ENCODE measurements around the gene SIGLEC8. TPM values are rescaled to one million over a fixed set of nuclear protein-coding genes. Genes with fewer than 3 reads are reported as not detected.

Gene SIGLEC8
- total and polyA plus RNA-seq, 10 of the 15 experiments (the other 5 are each of a cell fraction or from before 2014, with no cell fraction given): not detected

DNA sequence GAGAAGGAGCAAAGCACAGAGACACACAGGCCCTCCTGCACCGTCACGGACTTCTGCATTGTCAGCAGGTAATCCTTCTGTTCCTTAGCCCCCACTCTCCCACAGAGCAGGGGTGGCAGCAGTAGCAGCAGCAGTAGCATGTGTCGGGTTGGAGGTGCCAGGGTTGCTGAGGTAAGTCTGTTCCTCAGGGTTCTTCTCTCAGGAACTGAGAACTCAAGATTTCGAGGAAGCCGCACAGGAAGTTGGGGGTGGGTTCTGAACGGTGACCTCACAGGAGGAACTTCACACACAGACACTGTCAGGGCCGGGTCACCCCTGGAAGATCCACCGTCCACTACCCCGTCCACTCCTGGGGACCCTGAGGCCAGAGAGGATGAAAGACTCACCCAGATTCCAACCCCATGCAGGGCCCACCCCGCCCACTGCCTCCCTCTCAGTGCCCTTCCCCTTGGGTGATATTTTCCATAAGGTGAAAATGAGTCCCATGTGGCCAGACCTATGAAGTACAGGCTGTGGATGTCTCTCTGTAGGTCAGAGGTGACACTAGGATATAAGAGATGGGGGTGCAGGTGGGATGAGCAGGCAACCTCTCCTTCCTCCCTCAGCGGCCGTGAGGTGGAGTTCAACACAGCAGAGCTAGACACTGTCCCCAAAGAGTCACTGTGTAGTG lies 43.5 kb upstream of the SIGLEC8 start, which contains the start of gene SIGLEC12:
TSS of gene SIGLEC12 (minus strand) at position 207 of the 670 bp plus-strand sequence. CDS start at position 140, 67 bp downstream.
- H4K20me1 ChIP-seq (ENCODE audit: control insufficient read depth, insufficient read depth): no peaks in the 10 kb centered on the region
- no peaks in the 10 kb centered on the region; the same call in 2 of the 3 replicates for H3K9me3 ChIP-seq (replicated peaks; ENCODE audit: control insufficient read depth, insufficient read depth, low read length)
- H3K27ac ChIP-seq (ENCODE audit: control insufficient read depth, insufficient read depth): no peak within 1 kb of the TSS
- SMC1A ChIA-PET (ENCODE audit: uncharacterized antibody, unreplicated experiment): no interaction called here
- no TSS peak for BruUV-seq (replicated peaks)
- TF ChIP-seq, protein P1, sequence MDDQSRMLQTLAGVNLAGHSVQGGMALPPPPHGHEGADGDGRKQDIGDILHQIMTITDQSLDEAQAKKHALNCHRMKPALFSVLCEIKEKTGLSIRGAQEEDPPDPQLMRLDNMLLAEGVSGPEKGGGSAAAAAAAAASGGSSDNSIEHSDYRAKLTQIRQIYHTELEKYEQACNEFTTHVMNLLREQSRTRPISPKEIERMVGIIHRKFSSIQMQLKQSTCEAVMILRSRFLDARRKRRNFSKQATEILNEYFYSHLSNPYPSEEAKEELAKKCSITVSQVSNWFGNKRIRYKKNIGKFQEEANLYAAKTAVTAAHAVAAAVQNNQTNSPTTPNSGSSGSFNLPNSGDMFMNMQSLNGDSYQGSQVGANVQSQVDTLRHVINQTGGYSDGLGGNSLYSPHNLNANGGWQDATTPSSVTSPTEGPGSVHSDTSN (IDR thresholded peaks at IDR 0.05; ENCODE audit: insufficient replicate concordance, low read depth, low read length): no peak
- TF ChIP-seq SPI1 (IDR thresholded peaks at IDR 0.05; ENCODE audit: borderline replicate concordance, insufficient read depth, low read depth, low read length) (no peak), PML (IDR thresholded peaks at IDR 0.05; ENCODE audit: low read length) (no peak), TARDBP (IDR thresholded peaks at IDR 0.05; ENCODE audit: borderline replicate concordance) (no peak), ZZZ3 (IDR thresholded peaks at IDR 0.05; ENCODE audit: control insufficient read depth, insufficient read length, low read depth) (no peak), RB1 (IDR thresholded peaks at IDR 0.05; ENCODE audit: borderline replicate concordance) (no peak), ASH2L (IDR thresholded peaks at IDR 0.05; ENCODE audit: borderline replicate concordance, low read depth) (no peak), ATF7 (IDR thresholded peaks at IDR 0.05; ENCODE audit: low read depth) (no peak), YBX1 (IDR thresholded peaks at IDR 0.05) (no peak), POLR2AphosphoS2 (IDR thresholded peaks at IDR 0.05; ENCODE audit: low read depth, low read length) (no peak), HDAC2 (IDR thresholded peaks at IDR 0.05) (no peak), WRNIP1 (IDR thresholded peaks at IDR 0.05; ENCODE audit: borderline replicate concordance, low read depth, low read length) (no peak), CHD1 (IDR thresholded peaks at IDR 0.05; ENCODE audit: low read depth, low read length) (no peak), ESRRA (IDR thresholded peaks at IDR 0.05; ENCODE audit: low read length) (no peak)
- TF ChIP-seq, protein P2, sequence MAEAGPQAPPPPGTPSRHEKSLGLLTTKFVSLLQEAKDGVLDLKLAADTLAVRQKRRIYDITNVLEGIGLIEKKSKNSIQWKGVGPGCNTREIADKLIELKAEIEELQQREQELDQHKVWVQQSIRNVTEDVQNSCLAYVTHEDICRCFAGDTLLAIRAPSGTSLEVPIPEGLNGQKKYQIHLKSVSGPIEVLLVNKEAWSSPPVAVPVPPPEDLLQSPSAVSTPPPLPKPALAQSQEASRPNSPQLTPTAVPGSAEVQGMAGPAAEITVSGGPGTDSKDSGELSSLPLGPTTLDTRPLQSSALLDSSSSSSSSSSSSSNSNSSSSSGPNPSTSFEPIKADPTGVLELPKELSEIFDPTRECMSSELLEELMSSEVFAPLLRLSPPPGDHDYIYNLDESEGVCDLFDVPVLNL (IDR thresholded peaks at IDR 0.05; ENCODE audit: low read depth, low read length): no peak
- TF ChIP-seq, protein P3, sequence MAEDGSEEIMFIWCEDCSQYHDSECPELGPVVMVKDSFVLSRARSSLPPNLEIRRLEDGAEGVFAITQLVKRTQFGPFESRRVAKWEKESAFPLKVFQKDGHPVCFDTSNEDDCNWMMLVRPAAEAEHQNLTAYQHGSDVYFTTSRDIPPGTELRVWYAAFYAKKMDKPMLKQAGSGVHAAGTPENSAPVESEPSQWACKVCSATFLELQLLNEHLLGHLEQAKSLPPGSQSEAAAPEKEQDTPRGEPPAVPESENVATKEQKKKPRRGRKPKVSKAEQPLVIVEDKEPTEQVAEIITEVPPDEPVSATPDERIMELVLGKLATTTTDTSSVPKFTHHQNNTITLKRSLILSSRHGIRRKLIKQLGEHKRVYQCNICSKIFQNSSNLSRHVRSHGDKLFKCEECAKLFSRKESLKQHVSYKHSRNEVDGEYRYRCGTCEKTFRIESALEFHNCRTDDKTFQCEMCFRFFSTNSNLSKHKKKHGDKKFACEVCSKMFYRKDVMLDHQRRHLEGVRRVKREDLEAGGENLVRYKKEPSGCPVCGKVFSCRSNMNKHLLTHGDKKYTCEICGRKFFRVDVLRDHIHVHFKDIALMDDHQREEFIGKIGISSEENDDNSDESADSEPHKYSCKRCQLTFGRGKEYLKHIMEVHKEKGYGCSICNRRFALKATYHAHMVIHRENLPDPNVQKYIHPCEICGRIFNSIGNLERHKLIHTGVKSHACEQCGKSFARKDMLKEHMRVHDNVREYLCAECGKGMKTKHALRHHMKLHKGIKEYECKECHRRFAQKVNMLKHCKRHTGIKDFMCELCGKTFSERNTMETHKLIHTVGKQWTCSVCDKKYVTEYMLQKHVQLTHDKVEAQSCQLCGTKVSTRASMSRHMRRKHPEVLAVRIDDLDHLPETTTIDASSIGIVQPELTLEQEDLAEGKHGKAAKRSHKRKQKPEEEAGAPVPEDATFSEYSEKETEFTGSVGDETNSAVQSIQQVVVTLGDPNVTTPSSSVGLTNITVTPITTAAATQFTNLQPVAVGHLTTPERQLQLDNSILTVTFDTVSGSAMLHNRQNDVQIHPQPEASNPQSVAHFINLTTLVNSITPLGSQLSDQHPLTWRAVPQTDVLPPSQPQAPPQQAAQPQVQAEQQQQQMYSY (CRISPR knock-in tag; IDR thresholded peaks at IDR 0.05): no peak
- TF ChIP-seq, protein P4, sequence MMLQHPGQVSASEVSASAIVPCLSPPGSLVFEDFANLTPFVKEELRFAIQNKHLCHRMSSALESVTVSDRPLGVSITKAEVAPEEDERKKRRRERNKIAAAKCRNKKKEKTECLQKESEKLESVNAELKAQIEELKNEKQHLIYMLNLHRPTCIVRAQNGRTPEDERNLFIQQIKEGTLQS (IDR thresholded peaks at IDR 0.05; ENCODE audit: borderline replicate concordance, extremely low read depth, low read depth, low read length): no peak
- no peaks in the 10 kb centered on the region for H3K79me2 ChIP-seq (ENCODE audit: control insufficient read depth, insufficient read depth, low read length)
- POLR2A ChIA-PET: no interaction called here
- H2AFZ ChIP-seq (ENCODE audit: control insufficient read depth, low read depth, low read length): no peak within 1 kb of the TSS; the same call in 1 of the 2 replicates
- H3K9ac ChIP-seq (ENCODE audit: control insufficient read depth, insufficient read depth, low read length): no peak within 1 kb of the TSS
- no peaks in the 10 kb centered on the region for H3K36me3 ChIP-seq (ENCODE audit: control insufficient read depth in 2 of 2, insufficient read depth in 2 of 2, low read length in 1 of 2)
- no peak within 1 kb of the TSS for H3K4me3 ChIP-seq
- no peak for ATAC-seq
- no peak for FAIRE-seq
- DNase-seq (ENCODE audit: low read depth, low spot score): no peak
- CTCF ChIA-PET: interaction anchor here (2.3 to 6.9 kb wide), 2 partner anchors 14 to 160 kb away, joined by 8 to 39 read pairs; no protein-coding TSS in a partner anchor
- in situ Hi-C loops (cut with MboI): no loop called here
- 0 out of 4 replicates have a peak, but pooled peaks cover 0 to 2% of the 10 kb centered on the region in 2 experiments for H3K27me3 ChIP-seq (replicated peaks in 1 of 2; ENCODE audit: control insufficient read depth in 2 of 2, insufficient read depth in 2 of 2, low read length in 1 of 2)
- RAD21 ChIA-PET (ENCODE audit: unreplicated experiment): no interaction called here
- H3K4me1 ChIP-seq (ENCODE audit: control insufficient read depth, insufficient read depth, low read length): peaks cover 4% of the 10 kb centered on the region; the same call in 1 of the 2 replicates
- intact Hi-C loops (cut with micrococcal nuclease; ENCODE audit: unreplicated experiment): no loop called here
- WGBS (ENCODE audit: insufficient coverage, insufficient replicate concordance, low lambda C conversion rate, missing lambda C conversion rate): 20% methylated on average over 12 of the region's 12 CpGs
- H3K4me2 ChIP-seq (ENCODE audit: control insufficient read depth, insufficient read depth): 0 out of 2 replicates have a peak within 1 kb of the TSS, but pooled peaks have one; percentile 8
